ENCODE measurements around the gene ZMIZ1.

Gene ZMIZ1

DNA sequence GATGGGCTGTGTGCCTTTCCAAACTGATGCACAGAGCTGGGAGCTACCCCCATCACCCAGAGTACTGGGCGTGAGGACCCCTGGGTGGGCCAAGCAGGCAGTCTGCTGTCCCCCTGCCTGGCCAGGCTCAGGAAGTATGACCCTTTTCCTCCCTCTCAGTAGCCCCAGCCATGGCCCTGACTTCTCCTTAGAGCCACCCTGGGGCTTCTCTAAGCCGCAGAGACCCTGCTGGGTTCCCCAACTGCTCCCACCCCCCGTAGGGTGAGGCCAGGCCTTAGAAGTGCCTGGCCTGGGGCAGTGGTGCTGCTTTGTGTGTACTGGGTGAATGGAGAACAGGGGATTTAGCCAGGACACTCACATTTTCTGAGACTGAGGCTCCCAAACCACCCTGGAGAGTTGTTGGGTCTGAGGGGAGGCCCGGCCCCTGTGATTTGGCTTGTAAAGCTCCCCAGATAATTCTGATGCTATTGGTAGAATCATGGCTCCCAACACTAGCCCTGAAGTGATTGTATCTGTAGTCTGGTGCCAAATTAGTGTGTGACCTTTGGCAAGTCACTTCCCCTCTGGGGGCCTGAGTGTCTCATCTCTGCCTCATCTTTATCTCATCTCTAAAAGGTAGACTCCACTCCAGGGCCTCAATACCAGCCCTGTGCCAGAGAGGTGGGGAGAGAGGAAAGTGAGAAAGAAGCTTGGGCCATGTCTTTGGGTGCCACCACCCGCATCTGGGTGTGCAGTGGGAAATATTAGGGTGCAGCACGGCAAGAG lies 178.8 kb downstream of the ZMIZ1 start:
- no peak for DNase-seq (ENCODE audit: low spot score)

DNA sequence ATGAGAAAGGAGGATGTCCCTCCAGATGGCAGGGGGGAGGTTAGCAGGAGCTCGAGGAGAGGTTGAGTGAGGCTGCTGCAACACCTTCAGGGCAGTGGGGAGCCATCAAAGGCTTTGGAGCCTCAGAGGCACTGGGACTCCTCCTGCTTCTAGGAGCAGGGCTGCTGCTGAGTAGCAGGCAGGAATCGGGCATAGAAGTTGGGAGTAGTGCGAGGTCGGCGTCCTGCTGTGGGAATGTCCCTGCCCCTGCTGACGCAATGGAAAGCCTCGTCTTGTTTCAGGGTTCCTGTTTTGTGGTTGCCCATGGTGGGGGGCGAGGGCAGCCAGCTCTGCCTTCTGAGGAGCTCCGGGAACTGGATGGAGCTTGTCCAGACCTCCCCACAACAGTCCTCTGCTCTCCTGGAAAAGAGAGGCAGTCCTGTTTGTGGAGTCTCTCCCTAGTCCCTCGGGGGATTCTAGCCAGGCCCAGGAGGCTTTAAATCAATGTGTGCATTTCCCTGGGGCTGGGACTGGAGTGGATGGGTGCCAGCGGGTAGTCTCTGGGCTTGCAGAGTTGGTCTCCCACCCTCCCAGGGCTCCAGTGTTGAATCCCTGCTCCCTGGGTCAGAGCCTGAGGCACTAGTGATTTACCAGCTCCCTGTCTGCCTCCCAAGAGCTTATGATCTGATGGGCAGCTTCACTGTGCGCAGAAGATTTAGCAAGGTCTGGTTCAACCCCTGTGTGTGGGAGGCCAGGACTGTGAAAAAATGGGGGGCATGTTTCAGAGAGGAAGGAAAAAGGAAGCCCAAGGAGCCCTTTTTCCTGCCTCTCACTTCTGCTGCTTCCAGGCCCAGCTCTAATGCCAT lies 179.8 kb downstream of the ZMIZ1 start:
- no peak for DNase-seq (ENCODE audit: low spot score)

DNA sequence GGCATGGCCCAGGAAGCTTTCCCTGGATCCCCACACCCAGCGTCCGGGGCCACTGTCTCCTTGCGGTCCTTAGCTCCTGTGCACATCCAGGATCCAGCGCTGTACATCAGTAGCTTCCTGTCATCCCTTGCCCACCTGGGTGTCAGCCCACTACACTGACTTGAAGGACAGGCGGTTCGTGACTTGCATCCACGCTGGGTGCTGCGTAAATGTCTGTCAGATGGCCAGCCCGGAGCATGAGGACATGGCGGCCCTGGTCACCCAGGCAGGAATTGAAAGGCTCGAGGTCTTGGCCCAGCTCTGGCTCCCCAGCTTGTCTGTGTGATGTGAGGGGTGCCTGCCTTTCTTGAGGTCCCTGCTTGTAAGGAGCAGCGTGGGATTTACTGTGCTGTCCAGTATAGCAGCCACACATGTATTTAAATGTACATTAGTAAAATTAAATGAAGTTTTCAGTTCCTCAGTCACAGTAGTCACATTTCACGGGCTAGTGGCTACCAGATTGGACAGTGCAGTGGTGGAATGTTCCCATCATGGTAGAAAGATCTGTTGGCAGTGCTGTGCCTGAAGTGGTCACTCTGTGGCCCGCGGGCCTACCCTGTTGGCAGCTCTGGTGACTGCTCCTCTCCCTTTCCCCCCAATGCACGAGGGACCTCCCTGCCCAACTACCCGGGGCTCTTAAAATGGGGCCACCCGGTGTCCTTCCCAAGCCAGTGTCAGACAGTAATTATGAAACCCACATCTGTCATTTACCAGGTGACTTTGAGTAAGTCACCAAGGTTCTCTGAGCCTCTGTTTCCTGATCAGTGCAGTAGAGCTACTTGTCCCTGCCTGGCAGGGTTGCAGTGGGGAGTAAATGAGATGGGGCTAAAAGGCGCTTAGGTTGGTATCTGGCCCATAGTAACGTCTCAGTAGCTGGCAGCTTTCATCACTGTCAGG lies 180.7 kb downstream of the ZMIZ1 start:
- DNase-seq (ENCODE audit: low spot score): no peak

GRCh38 chr10:79250259-79250658 lies 181.5 kb downstream of the ZMIZ1 start:
- DNase-seq (ENCODE audit: low spot score): no peak

GRCh38 chr10:79252450-79252849 lies 183.7 kb downstream of the ZMIZ1 start:
- no peak for DNase-seq (ENCODE audit: low spot score)

- no peak for DNase-seq (ENCODE audit: low spot score)
These were observed 184.2 kb downstream of the ZMIZ1 start for GRCh38 chr10:79252971-79253370.

DNA sequence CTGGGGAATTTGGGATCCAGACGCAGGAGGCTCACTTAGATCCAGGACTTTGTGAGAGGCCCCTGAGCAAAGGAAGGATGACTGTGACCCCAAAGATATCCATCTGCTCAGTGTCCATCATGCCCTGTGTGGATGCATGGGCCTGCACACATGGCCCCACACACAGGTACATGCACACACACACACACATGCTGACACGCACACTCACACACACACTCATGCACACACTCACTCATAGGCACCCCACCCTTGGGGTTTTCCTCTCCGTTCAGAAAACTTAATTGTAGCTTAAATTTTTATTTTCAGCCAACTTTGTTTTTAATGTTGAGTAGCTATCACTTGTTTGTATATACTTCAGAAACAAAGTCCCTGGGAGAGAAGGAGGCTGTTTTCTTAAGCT lies 184.9 kb downstream of the ZMIZ1 start:
- DNase-seq (ENCODE audit: low spot score): no peak

DNA sequence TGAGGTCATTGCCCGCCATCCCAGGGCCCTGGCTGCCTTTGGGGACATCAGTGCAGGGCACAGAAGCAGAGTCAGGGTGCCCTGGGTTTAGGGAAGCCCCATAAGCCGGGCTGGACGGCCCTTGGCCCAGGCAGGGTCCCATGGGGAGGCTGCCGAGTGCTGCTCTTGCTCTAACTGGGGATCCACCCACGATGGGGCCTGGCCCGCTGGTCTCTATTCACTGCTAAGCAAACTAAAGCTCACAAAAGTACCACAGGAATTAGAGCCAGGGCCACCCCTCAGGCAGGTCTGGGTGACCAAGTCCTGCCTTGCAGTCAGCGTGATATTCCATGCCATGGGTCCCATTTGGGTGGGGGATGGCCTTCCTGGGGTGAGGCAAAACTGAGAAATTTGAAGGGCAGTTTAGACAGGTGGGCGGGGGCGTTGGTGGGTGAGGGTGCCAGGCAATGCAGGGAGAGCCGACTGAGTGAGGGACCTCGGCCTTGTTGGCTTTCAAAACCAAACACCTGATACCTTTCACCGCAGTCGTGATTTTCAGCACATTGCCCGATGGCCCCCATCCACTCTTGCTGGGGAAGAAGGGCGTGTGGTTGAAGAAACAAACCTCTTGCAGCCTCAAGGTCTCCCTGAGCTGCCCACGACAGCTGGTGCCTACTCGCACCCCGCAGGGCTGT lies 185.7 kb downstream of the ZMIZ1 start:
- no peak for DNase-seq (ENCODE audit: low spot score)

DNA sequence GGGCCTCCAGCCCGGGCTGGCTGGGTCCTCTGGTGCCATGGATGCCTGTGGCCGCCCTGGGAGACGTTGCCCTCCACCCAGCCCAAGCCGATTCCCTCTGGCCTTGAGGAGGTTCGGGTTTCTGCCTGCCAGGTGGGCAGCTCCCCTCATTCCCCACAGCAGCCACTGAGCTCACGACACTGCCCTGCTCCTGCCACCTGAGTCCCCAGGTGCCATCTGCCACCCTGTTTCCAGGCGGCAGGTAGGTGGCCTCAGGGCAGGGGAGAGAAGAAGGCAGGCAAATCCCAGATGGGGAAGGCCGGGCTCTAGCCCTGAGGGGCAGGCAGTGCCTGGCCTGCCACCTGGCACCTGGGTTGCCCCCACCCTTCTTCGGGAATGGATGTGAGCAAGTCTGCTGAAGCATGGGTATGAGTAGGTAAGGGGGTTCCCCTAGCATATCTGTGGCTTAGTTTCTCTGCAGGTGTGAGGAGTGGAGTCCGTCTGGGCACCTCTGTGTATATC lies 186.3 kb downstream of the ZMIZ1 start:
- no peak for DNase-seq (ENCODE audit: low spot score)

GRCh38 chr10:79256264-79256806 lies 187.6 kb downstream of the ZMIZ1 start:
- DNase-seq (ENCODE audit: low spot score): no peak

GRCh38 chr10:79258894-79259293 lies 190.1 kb downstream of the ZMIZ1 start:
- no peak for DNase-seq (ENCODE audit: low spot score)

- no peak for DNase-seq (ENCODE audit: low spot score)
These were observed 191.1 kb downstream of the ZMIZ1 start for GRCh38 chr10:79259834-79260233.

DNA sequence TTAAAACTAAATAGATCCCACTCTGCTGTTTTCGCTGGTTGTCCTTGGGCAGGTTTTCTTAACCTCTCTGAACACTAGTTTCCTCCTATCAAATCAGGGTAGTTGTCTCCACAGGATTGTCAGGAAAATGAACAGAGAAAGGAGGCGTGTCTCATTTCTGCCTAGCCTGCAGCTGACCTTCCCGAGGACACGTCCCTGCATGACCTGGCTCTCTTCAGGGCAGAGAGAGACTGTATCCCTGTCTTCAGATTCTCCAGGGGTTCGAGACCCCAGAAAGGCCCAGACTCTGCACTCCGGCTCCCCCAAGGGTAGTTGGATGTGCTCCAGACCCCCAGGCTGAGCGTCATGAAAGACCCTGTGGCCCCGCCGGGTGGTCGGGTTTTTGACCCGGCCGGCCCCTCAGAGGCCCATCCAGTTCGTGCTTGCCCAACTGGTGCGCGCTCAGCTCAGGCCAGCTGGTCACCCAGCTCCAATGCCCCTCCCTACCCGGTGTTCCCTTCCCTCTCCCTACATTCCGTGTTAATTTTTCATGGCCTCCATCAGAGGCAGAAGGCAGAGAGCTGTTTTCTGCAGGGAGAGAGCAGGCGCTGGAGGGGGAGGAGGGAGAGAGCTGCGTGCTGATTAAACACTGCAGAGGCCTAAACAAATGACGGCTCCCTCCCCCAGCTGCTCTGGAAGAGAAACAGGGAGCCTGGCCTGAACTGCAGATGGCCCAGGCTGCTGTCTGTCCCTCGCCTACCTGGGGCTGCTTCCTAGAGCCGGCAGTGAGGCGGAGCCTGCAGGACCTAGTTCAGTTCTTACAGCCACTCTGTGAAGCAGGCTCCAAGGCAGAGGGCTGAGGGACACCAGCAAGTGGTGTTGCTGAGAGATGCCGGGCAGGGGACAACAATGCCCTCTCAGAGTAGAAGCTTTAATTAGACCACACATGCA lies 192.3 kb downstream of the ZMIZ1 start:
- DNase-seq (ENCODE audit: low spot score): no peak

DNA sequence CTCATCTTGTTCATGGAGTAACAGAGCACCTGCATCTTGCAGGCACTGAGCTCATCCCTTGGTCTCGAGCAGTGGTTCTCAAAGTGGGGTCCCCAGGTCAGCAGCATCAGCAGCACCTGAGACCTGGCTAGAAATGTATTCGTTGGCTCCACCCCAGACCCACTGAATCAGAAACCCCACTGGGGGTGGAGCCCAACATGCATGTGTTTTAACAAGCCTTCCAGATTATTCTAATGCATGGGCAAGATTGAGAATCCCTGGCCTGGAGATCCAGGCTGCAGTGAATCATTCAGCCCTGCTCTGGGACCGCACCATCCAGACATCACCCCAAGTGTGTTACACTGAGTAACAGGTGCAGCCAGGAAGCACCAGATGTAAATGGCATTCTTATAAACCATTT lies 193.4 kb downstream of the ZMIZ1 start:
- DNase-seq (ENCODE audit: low spot score): no peak

DNA sequence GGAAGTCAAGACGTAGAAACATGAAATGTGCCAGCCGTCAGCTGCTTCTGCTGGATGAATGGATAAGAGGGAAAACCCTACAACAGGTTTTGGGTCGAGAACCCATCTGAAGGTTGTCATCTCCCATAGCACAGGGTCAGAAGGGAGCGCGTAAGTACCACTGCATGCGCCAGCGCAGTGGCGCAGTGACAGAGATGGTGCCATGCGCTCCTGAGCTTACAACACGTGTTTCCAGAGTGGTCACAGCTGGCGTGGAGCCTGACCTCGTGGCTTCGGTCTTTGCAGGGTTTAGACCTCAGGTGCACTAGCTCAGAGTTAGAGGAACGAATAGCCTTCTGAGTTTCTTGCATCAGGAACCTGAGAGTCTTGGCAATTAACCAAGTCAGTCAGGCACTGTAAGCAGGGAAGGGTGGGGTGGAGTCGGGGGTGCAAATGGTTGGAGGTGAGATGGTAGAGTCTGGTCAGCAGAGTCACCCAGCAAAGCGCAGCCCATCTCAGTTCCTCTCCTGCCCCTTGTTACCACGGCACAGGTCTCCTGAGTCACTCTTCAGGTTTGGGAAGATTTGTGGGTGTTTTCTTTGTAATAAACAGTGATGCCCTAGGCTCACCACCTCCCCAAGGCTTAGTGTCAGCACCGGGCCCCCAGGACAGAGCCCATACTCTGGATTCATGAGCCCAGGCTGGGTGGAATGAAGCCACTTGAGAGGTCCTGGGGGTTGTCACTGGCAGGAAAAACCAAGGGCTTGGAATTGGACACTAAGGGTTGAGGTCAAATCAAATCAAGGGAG lies 194.4 kb downstream of the ZMIZ1 start:
- DNase-seq (ENCODE audit: low spot score): no peak

DNA sequence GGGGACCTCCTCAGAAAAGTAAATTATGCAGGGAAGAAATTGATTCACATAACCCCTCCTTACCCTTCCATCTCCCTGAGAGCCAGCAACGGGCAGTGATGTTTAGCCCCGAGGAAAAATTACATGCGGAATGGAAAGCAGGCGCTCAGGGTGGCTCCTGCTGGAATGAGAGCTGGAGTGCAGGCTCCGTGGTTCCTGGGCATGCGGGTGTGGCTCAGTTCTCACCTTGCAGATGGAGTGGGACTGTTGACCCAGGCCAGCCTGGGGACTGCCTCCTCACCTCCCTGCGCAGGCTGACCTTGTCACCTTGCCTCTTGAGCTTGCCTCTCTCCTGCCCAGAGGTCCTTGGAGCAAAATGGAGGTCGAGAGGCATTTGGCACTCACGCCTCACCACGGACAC lies 195.2 kb downstream of the ZMIZ1 start:
- no peak for DNase-seq (ENCODE audit: low spot score)

DNA sequence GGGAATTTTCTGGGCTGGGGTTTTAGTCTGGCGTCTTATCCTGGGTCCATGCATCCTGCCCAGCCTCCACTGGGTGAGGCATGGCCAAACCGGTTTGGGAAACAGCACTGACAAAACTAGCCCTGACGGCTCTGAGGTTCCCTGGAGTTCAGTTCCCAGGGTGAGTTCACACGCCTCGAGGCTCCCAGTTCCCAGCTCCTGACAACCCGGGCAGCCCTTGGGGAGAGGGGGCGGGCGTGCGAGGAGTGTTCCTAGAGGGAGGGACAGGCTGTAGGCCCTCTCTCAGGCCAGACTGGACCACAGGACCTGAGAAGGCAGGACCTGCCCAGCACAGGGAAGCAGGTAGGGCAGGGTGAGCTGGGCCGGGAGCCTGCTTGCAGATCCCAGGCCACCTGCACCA lies 196.2 kb downstream of the ZMIZ1 start:
- no peak for DNase-seq (ENCODE audit: low spot score)

- DNase-seq (ENCODE audit: low spot score): no peak
These were observed 197.3 kb downstream of the ZMIZ1 start for GRCh38 chr10:79266084-79266483.

Measured in COLO829 (cell line).